Fibroblast of lung (primary cell): ENCODE measurements around the gene MRPS22.

ENCODE experiments used
- CTCF ChIP-seq, 2 donors: IDR thresholded peaks in 1 of 2; conservative IDR thresholded peaks in 1 of 2; 1 replicate in 1 of 2; 2 replicates in 1 of 2; pipeline ENCODE4 v1.5.1; 2011 to 2012; ENCODE audit warnings: low read length in 2 of 2, control low read depth in 1 of 2, inconsistent platforms in 1 of 2, low read depth in 1 of 2, mild to moderate bottlenecking in 1 of 2
- EZH2 ChIP-seq: IDR thresholded peaks from 2 replicates; pipeline ENCODE4 v1.5.1; 2012; ENCODE audit warnings: low read length, control low read depth, mild to moderate bottlenecking; ENCODE audit errors: missing control alignments

DNA sequence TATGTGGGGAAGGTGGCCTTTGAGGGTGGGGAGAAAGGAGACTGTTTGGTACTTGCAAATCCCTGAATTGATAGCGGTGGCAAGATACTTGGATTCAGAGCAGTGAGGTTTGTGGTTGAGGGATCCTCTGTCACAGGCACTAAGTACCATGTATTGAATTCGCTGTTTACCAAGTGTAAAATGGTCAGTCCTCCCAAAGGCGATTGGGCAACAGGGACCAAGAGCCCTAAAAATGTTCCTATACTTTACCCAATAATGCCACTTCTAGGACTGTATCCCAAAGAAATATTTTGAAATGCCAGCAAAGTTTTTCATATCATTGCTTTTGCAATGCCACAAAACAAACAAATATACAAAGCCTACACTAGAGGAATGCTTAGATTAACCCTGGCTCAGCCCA lies 43.4 kb upstream of the MRPS22 start:
- TF ChIP-seq CTCF (conservative IDR thresholded peaks at IDR 0.05 in 1 of 2, IDR thresholded peaks at IDR 0.05 in 1 of 2; ENCODE audit: low read depth in 1 of 2, low read length in 2 of 2) (no peak), EZH2 (no peak)
